ENCODE measurements around the gene NUB1.

NUB1 gene

GRCh38 chr7:151345576-151346469 is 4.2 kb downstream of the NUB1 start:
- DNase-seq: no peak

GRCh38 chr7:151346470-151346769 is 4.8 kb downstream of the NUB1 start:
- no peak for DNase-seq

DNA sequence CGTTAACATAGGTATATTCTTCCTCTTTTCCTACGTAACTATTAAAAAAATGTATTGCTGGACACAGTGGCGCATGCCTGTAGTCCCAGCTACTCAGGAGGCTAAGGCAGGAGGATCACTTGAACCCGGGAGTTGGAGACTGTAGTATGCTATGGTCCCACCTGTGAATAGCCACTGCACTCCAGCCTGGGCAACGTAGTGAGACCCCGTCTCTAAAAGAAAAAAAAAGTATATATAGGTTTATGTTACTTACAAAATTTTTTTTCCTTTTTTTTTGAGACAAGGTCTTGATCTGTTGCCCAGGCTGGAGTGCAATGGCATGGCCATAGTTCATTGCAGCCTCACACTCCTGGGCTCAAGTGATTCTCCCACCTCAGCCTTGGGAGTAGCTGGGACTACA is 5.6 kb downstream of the NUB1 start:
- no peak for DNase-seq

DNA sequence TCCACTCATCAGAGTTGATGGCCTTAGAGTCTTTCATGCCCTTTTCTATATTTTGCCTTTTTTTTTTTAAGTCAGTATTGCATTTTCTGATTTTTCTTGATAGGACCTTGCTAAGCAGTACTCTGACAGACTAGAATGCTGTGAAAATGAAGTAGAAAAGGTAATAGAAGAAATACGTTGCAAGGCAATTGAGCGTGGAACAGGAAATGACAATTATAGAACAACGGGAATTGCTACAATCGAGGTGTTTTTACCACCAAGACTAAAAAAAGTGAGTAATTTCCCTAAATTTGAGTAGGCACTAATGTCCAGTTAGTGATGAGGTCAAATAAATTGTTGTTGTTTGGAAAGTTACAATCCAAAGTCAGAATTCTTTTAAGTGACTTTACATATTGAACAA is 7.4 kb downstream of the NUB1 start:
- DNase-seq: no peak

DNA sequence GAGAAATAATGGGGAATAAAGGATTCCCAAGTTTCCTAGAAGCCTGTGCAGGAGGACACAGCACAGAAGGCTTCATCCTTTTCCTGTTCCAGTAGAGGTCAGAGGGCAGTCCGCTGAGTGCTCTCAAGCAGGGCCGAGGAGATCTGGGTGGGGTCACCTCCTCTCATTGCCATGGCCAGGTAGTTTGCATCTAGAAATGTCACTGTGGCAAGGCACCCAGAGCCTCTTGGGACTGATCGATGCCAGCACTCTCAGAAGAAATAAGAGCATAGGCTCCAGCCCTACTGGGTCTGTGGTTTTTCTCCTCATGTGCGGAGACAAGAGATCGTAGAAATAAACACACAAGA is 7.9 kb downstream of the NUB1 start:
- no peak for DNase-seq

DNA sequence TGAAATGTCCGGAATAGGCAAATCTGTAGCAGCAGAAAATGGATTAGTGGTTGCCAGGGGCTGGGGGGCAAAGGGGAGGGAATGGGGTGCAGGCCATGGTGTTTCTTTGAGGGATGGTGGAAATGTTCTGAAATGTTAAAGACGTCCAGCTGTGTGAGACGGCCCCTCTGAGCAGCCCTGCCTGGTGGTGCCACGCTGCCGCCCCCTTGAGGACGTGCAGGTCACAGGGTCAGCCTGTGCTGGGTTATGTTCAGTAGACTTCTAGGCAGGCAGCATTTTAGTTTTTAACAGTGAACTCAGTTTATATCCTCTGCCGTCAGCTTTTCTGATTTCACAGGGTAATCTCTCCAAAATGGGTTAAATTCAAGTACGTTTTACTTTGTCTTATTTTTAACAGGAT is 9.4 kb downstream of the NUB1 start:
- DNase-seq: no peak

DNA sequence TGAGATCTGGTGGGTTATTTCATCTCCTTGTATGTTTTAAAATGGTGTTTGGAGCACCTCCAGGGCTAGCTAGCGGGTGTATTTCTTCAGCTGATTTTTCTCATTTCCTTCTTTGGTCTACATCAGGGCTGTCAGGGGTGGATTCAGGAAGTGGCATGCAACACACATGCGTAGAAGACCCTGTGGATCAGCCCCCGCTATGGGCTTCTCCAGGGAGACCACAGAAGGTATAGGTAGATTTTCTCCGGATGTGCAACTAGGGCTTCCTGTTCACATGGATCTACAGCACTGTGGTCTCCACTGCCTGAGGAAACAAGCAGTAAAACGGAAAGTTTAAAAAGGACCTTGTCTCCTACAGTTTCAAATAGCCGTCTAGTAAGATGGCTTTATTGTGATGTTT is 10.4 kb downstream of the NUB1 start:
- DNase-seq: peak in 1 of 56 donors; percentile 3

- DNase-seq: no peak
Observed at GRCh38 chr7:151352512-151352911, 10.9 kb downstream of the NUB1 start.

- no peak for DNase-seq
Observed at GRCh38 chr7:151361193-151361959, 19.8 kb downstream of the NUB1 start.

- DNase-seq: no peak
Observed at GRCh38 chr7:151363182-151363581, 21.6 kb downstream of the NUB1 start.

GRCh38 chr7:151366166-151366879 is 24.7 kb downstream of the NUB1 start:
- no peak for DNase-seq

DNA sequence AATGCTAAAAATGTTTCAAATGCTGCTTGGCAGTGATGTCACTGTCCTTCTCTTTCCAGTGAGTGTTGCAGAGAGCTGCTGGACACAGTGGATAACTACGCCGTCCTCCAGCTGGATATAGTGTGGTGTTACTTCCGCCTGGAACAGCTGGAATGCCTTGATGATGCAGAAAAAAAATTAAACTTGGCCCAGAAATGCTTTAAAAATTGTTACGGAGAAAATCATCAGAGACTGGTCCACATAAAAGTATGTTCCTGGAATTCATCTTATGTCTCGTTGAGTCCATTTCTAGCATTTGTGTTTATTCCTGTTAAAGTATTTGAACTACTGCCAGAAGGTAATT is 25.2 kb downstream of the NUB1 start:
- no peak for DNase-seq

DNA sequence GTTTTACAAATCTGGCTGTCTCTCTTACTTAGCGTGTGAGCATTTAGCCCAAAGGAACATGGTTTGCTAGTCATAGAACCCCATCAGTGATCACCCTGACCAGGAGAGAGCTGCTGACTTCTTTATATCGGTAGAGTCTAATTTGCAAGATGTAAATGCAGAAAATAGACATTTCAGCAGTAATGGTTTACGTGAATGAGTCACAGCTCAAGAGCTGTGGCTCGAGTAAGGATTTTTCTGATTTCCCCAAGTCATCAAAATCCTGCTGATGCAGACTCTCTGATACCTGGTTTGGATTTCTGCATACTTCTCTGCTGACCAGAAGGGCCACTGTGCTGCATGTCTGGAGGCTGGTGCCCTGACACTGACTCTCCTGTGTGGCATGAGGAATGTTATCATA is 25.7 kb downstream of the NUB1 start:
- no peak for DNase-seq

DNA sequence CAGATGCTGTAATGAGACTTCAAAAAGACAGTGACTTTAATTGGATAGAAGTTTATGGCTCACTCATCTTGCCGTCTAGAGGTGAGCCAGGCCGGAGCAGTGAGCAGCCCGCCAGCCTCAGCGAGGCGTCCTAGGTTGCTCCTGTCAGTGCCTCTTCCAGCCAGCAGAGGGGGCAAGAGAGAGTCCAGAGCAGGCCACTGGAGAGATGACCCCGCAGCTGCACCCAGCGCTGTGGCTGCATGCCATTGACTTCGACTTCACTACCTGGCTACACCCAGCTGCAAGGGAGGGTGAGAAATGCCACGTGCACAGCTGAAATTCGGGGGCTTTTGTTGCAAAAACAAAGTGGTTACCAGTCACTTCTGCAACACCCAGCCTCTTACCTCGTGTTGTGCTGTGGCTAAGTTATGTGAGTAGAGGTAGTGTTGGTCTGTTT is 26.5 kb downstream of the NUB1 start:
- DNase-seq: peak in 47 of 56 donors; percentile 14 to 85 (median 46)

GRCh38 chr7:151371266-151371665 is 29.7 kb downstream of the NUB1 start:
- DNase-seq: no peak

DNA sequence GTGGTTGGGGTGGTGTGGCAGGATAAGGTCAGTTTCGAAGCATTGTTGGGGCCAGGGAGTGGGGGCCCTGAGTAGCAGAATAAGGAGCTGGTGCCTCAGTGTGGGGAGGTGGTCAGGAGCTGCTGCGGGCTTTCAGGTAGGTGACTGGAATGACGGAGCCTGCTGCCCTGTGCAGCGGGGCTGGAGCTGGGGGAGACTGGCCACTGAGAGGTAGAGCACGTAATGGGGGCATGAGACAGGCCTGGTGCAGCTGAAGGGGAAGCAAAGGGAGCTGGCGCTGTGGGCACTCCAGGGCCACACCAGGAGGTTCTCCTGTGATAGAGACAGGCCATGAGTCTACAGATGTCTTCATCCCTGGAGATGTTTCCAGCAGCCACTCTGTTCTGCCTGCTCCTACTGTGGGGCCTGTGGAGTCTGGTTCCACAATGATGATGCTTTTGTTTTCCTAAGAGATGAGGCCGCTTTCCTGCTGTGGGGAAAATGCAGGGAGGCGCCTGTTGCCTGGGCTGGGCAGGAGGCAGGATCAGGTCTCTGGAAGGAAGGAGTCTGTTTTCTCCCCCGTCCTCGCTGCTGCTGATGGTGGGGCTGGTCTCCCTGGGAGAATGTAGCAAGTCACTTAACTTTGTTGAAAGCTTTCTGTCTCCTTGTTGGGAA is 31.1 kb downstream of the NUB1 start:
- DNase-seq: no peak

GRCh38 chr7:151373599-151373998 is 32.0 kb downstream of the NUB1 start:
- DNase-seq: no peak

DNA sequence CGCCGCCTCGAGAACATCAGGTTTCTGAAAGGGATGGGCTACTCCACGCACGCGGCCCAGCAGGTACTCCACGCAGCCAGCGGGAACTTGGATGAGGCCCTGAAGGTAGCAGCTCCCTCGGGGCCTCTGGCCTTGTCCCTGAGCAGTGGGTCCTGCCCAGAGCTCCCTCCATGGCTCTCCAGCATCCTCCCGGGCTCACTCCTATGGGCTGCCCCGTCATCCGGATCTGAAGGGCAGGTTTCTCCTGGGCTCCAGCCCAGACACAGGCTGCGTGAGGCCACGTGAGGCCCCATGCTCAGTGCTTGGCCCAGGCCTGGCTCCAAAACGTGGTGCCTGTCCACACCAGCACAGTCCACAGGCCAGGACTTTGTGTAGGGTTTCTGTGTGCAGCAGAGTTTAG is 32.5 kb downstream of the NUB1 start:
- DNase-seq: no peak

DNA sequence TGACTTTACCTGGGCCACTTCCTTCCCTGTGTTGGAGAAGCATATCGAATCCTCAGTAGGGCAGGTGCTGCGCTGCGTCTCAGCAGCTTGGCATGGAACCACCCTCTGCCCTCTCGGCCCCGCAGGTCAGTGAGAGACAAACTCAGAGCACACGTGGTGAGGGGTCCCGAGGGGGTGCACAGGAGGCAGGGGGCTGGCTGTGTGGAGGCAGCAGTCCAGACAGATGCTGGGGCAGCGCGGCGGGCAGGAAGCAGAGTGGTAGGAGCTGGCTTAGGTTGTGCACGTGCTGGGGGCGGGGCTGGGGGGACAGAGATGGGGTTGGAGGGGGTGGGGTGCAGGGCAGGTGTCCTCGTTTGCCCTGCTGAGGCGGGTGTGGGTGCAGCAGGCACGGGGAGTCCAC is 33.1 kb downstream of the NUB1 start:
- no peak for DNase-seq

GRCh38 chr7:151375530-151376217 is 34.1 kb downstream of the NUB1 start:
- DNase-seq: no peak

GRCh38 chr7:151376218-151376902 is 34.7 kb downstream of the NUB1 start:
- DNase-seq: no peak
